ENCODE results near the gene TNFRSF1B. TPM values are rescaled to one million over a fixed set of nuclear protein-coding genes. Genes with fewer than 3 reads are reported as not detected.

Gene TNFRSF1B
- total and polyA plus RNA-seq, 9 of the 15 experiments (the other 6 are each of a cell fraction or from before 2014, with no cell fraction given): 8.8 to 91.3 (median 36.0) TPM

GRCh38 chr1:12179111-12179519 lies 12.3 kb downstream of the TNFRSF1B start:
- H3K9me1 ChIP-seq (ENCODE audit: control insufficient read depth, insufficient read depth, low read length): peaks cover 5% of the 10 kb centered on the region
- in situ Hi-C loops (cut with MboI): no loop called here
- peaks cover 33% of the 10 kb centered on the region for H3K79me2 ChIP-seq (ENCODE audit: control insufficient read depth, insufficient read depth, low read length)
- no peaks in the 10 kb centered on the region for H3K27me3 ChIP-seq (ENCODE audit: control insufficient read depth in 2 of 2, insufficient read depth in 2 of 2, low read length in 2 of 2)
- DNase-seq (ENCODE audit: extremely low read depth in 1 of 4, low spot score in 3 of 4) (no peak), ATAC-seq (no peak), FAIRE-seq (no peak)
- no peak for TF ChIP-seq MITF (IDR thresholded peaks at IDR 0.05)
- TF ChIP-seq ZBTB11 (CRISPR knock-in tag; IDR thresholded peaks at IDR 0.05): no peak
- no peak for TF ChIP-seq FOXP1 (CRISPR knock-in tag; IDR thresholded peaks at IDR 0.05)
- TF ChIP-seq POLR2G (IDR thresholded peaks at IDR 0.05; ENCODE audit: low read depth, low read length): 0 out of 2 replicates have a peak, but pooled peaks have one; percentile 31
- H3K9me3 ChIP-seq (replicated peaks; ENCODE audit: control insufficient read depth, insufficient read depth, low read depth, low read length): no peaks in the 10 kb centered on the region
- no peak overlapping the region for H3K4me3 ChIP-seq
- peaks cover 39% of the 10 kb centered on the region for H4K20me1 ChIP-seq (replicated peaks; ENCODE audit: control insufficient read depth, insufficient read depth, low read length)
- ChIA-PET POLR2A (interaction anchor here (0.9 to 3.1 kb wide), 3 partner anchors 11 to 54 kb away, joined by 3 to 18 read pairs (median 3); partner anchors contain the start of gene TNFRSF1B), CTCF (ENCODE audit: low intra/inter-chr PET ratio) (no interaction called here)
- H3K4me2 ChIP-seq (ENCODE audit: insufficient read depth, low read length): no peak overlapping the region
- peaks cover 21% of the 10 kb centered on the region; the same call in 2 of the 3 replicates for H3K36me3 ChIP-seq (ENCODE audit: control insufficient read depth, insufficient read depth, low read length)
- peaks cover 20 to 42% of the 10 kb centered on the region in 2 experiments for H3K4me1 ChIP-seq (replicated peaks in 1 of 2; ENCODE audit: control insufficient read depth in 2 of 2, insufficient read depth in 2 of 2, low read length in 2 of 2)
- H3K27ac ChIP-seq (ENCODE audit: extremely low read depth, low read depth, low read length): no peak overlapping the region
- H3K9ac ChIP-seq (ENCODE audit: insufficient read depth in 1 of 2, low read depth in 2 of 2, low read length in 2 of 2): peak overlapping the region in 1 of 2 experiments; percentile 4; a peak in 1 of 4 replicates
- intact Hi-C loops (cut with micrococcal nuclease): no loop called here
- no TSS peak for BruUV-seq (replicated peaks)
- WGBS (ENCODE audit: insufficient coverage, low coverage, missing lambda C conversion rate): 79% methylated on average over 17 of the region's 17 CpGs
- no peak overlapping the region for H2AFZ ChIP-seq (ENCODE audit: low read depth, low read length)
